ENCODE results near the gene ESRRG. TPM values are rescaled to one million over a fixed set of nuclear protein-coding genes. Genes with fewer than 3 reads are reported as not detected.

The ESRRG gene
- total RNA-seq, 1 donor, result not detected

DNA sequence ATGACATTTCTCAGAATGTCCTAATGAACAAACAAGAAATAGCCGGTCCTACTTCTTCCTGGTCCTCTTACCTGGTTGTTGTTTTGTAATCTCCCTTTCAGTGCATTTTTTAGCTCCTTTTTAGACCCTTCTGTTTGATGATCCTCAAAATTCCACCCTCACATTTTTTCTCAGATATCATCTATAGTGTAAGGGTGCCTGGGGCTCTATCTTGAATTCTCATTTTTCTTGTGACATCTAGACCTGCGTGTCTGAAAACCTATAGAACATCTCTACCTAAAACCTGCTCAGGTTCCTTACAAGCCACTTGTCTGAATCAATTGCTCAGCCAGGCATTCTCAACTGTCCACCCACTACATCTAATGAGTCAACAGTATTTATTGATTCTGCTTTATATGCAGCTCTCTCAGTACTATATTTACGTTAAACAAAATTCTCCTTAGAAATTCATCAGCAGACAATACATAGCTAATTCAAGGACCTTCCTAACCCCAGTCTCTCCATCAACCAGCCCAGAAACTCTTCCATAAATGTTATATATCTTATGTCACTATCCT lies 263.5 kb downstream of the ESRRG start:
- DNase-seq (ENCODE audit: low read depth in 2 of 3, low spot score in 2 of 3), result no peak

DNA sequence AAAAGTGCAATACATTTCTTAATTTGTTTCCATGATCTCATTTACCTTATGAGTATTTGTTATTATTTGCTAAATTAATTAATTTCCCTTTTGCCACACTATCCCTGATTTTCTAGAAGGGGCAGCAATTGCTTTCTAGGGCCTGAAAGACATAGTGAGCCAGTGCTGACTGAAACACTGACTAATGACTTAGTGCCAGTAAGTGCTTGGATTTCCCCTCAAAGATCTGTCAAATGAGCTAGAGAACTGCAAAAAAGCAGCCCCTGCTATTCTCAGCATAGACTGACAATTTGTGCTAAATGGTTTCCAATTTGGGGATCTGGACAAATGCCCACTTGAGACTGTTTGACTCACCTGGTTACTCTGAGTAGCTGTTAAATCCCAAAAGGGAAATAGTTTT lies 264.4 kb downstream of the ESRRG start:
- DNase-seq (ENCODE audit: low read depth in 2 of 3, low spot score in 2 of 3), result no peak

- no peak for DNase-seq (ENCODE audit: low read depth in 2 of 3, low spot score in 2 of 3)
Measured at GRCh38 chr1:216457356-216457755, 265.9 kb downstream of the ESRRG start.

GRCh38 chr1:216456682-216457081 lies 266.5 kb downstream of the ESRRG start:
- DNase-seq (ENCODE audit: low read depth in 2 of 3, low spot score in 2 of 3), result no peak

DNA sequence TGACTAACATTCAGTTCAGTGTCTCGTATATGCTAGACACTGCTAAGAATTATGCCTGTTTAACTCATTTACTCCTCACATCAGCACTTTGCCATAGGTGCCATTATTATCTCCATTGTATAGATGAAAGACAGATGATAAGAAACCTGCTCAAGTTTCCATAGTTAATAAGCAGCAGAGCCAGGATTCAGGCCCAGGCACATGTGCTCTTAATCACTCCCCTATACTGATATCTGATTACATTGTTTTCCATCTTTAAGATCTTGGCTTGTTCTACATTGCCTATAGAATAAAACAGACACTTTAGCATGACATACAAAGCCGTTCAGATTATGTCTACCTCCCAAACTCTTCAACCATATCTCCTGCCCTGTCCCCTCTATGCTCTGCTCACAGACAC lies 269.5 kb downstream of the ESRRG start:
- no peak for DNase-seq (ENCODE audit: low read depth in 2 of 3, low spot score in 2 of 3)

Measured in hematopoietic multipotent progenitor cell (in vitro differentiated cells).